OCI-M2 (cell line): Measurements from ENCODE around the gene CEP104.
"Not testable (repeated sequence)": the region's sequence is repeated elsewhere in the genome, so short reads cannot be mapped to it uniquely, and the experiment has no call there.

Experiments
- DNase-seq: peaks from one replicate; lab custom pipeline; 2025; ENCODE audit not compliant: unreplicated experiment; lab: John Stamatoyannopoulos, UW

CEP104 gene

DNA sequence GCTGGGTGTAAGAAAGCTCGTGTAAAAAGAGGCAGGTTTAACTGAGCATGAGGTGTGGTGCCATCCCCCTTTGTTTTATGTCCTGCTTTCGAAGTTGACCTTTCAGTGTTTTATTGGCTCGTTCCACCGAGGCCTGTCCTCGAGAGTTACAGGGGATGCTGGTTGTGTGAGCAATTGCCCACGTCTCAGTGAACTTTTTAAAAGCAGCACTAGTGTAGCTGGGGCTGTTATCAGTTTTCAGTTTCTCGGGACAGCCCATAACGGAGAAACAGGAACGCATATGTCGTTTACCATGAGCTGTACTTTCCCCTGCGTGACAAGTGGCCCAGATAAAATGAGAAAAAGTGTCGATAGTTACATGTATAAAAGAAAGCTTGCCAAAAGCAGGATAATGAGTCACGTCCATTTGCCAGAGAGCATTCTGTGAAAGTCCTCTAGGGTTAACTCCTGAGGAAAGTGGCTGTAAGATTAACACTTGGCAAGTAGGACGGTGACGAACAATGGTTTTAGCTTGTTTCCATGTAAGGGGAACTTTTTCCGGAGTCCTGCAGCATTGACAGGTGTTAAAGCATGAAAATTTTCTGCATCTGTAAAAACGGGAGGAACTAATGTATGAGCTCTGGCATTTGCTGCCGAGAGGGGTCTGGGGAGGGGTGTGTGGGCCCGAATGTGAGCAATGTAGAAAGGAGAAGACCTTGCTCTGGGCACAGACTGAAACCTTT lies 52.9 kb downstream of the CEP104 start:
- no peak for DNase-seq

DNA sequence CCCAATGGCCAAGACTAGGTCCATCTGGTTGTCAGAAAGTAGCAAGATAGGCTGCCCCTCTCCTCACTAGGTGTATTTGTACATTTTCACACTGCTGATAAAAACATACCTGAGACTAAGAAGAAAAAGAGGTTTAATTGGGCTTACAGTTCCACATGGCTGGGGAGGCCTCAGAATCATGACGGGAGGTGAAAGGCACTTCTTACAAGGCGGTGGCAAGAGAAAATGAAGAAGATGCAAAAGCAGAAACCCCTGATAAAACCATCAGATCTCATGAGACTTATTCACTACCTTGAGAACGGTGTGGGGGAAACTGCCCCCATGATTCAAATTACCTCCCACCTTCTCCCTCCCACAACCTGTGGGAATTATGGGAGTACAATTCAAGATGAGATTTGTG lies 56.2 kb downstream of the CEP104 start:
- not testable (repeated sequence) for DNase-seq

DNA sequence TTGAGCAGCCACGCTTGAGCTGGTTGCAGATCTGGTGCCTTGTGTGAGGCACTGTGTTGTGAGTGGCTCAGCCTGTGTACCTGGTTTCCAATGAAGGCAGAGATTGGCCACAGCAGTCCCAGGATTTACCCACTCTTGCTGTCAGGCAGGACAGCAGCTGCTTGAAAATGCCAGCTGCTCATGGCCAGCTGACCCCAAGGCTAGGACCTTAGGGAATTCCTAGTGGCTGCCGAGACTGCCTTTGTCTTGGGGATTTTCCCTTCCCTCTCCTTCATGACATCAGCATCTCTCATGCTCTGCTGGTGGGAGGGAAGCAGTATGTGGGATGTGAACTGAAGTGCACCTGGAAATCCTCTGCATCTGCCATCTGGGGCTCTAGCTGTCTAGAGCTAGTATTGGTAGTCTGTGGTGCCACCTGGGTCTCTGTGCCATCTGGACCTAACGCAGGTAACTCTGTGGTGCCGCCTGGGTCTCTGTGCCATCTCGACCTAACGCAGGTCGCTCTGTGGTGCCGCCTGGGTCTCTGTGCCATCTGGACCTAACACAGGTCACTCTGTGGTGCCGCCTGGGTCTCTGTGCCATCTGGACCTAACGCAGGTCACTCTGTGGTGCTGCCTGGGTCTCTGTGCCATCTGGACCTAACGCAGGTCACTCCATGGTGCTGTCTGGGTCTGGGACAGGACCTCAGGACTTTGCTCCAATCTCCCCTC lies 56.9 kb downstream of the CEP104 start:
- no peak for DNase-seq

DNA sequence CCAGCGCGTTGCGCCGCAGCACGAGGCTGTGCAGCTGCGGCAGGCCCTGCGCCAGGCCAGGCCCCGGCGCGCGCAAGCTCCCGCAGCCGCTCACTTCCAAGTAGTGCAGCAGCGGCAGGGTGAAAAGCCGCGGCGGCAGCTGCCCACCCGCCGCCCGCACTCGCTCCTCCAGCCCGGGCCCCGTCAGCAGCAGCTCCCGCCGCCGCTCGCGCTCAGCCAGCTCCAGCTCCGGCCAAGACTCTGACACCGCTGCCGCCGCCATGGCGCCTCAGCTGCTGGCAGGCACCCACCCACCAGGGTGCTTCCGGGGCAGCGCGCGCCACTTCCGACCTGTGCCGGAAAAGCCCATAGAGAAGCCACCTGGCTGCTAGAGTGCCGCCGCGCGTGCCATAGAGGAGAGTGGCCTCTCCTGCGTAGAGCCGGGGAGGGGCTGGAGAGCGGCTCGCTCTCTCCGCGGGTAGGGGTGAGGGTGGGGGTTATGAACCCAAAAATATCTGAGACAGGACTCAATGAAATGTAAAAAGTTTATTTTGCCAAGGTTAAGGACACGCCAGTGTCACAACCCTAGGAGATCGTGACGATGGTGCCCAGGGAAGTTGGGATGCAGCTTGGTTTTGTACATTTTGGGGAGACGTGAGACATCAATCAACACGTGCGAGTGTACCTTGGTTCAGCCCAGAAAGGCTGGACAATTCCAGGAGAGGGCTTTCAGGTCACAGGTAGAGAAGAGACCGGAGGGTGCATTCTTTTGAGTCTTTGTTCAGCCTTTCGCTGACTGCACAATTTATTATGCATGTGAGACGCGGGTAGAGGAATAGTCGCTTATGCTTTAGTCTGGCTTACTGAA lies 60.6 kb downstream of the CEP104 start, which contains the start of gene LRRC47:
Gene LRRC47 (minus strand): TSS at position 284 of the 847 bp plus-strand sequence. CDS start 22 bp downstream, at position 262.
- DNase-seq, result peak; percentile 66

DNA sequence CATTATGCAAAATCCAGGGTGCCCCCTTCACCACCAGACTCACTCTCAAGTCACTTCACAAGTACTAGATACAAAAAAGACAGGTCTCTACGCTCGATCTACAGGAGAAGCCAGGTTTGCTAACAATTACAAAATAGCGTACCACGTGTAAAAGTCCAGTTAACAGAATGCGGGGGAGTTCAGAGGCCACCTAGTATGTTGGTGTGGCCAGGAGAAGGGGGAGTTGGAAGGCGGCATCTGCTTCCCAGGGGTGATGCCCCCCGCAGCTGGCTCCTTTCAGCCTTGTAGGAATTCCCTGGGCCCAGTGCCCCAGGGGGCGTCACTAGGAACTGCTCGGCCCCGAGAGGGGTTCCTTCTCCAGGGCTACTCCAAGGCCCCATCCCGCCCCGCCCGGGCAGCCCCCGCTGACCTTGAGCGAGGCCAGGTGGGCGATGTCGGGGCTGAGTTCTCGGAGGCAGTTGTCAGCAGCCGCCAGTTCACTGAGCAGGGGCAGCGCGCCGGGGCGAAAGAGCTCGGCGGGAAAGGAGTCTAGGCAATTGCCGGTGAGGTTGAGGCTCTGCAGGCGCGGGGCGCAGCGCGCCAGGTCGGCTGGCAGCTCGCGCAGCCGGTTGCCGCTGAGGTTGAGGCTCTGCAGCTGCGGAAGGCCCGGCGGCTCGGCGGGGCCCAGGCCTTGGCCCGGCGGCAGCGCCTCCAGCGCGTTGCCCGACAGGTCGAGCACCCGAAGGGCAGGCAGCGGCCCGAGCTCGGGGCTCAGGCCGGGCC lies 61.4 kb downstream of the CEP104 start:
- DNase-seq, result no peak

DNA sequence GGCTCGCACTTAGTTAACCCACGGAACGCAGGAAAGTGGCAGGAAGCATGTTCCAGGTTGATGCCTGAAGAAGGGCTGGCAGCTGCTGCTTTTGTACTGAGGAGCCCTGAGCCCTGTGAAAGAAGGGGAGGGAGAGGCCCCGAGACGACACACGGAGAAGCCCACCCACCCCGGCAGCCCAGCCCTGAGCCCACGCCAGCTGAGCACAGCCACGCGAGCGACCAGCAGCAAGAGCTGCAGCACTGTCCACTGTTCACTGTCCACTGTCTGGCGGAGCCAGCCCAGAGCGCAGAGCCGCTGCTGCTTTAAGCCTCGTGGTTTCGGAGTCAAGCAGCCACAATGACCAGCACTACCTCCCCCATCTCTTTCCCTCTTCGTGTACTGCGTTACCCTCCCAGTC lies 66.1 kb downstream of the CEP104 start:
- DNase-seq, result no peak

DNA sequence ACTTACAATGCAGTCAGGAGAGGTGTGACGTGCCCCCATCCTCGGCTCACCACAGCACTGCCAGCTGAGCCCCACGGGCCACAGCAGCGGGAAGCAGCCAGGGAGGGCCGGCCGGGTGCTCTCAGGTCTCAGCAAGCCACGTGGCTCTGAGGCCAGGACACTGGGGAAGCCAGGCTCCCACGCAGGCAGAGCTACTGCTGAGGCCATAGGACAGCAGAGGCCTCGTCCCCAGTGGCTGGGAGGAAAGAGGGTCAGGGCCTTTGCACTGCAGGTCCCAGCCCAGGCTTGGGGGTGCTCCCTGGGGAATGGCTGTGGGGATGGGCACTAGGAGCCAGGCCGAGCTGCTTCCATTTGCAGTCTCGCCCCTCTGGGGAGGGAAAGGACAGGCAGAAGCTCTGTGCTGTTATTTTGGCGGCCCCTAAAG lies 66.5 kb downstream of the CEP104 start:
- DNase-seq, result no peak

DNA sequence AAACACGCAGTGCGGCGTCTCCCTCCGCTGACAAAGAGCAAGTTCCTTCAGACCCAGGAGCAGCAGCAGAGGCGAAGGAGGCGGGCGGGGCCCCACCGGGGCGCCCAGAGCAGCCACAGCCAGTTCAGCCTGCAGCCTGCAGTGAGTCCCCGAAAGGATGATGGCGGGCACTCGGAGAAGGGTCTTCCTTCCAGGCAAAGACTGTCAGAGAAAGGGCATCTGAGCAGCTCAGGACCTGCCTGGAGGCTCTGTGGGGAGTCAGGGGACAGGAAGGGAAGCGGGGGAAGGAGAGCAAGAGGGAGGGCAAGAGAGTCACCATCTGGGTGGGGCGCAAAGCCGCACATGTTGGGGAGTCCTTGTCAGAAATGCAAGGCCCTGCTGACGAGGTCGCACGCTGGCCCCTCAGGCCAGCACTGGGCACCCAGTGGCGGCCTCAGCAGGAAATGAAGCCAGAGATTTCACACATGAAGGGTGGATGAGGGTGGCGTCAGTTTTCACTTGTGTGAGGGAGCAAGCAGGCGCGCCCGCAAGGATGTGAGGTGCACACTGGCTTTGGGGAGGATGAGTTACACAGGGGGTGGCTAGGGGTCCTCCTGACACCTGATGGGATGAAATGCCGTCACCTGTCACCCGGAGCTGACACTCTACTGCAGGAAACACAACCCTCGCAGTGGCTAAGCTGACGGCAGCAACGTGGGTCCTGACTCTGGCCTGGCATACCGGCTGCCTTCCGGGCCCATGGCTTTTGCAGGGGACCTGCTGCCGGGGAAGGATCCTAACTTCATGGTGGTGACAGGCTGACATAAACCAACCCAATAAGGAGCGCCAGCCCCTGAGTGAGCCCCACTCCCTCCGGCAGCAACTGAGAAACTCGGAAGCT lies 67.3 kb downstream of the CEP104 start:
- no peak for DNase-seq

DNA sequence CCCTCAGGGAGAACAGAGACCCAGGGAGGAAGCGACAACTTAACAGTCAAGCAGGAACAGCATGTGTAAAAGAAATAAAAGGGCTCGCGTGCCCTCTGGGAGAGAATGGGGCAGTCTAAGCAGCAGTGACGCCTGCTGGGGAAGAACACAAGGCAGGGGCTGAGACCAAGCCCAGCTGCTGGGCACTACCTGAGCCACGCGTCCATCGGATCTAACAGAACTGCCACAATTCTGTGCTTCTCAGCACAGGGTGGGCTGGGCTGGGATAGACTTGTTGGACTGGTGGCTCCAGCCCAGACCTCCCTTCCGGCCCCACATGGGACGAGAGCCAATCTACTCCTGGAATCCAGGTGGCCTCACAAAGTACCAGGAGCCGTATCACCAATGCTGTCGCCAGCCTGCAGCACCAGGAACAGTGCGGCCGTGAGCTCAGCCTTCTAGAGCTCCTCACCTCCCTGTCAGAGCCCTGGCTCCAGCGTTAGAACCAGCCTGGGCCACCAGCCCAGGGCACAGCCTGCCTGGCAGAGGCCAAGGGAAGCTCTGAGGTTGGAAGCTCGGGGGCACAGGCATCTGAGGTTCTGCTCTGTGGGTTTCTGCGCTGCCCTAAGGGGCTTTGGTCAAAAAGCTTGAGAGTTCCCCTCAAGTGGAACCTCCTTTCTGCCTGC lies 68.1 kb downstream of the CEP104 start:
- DNase-seq, result no peak

DNA sequence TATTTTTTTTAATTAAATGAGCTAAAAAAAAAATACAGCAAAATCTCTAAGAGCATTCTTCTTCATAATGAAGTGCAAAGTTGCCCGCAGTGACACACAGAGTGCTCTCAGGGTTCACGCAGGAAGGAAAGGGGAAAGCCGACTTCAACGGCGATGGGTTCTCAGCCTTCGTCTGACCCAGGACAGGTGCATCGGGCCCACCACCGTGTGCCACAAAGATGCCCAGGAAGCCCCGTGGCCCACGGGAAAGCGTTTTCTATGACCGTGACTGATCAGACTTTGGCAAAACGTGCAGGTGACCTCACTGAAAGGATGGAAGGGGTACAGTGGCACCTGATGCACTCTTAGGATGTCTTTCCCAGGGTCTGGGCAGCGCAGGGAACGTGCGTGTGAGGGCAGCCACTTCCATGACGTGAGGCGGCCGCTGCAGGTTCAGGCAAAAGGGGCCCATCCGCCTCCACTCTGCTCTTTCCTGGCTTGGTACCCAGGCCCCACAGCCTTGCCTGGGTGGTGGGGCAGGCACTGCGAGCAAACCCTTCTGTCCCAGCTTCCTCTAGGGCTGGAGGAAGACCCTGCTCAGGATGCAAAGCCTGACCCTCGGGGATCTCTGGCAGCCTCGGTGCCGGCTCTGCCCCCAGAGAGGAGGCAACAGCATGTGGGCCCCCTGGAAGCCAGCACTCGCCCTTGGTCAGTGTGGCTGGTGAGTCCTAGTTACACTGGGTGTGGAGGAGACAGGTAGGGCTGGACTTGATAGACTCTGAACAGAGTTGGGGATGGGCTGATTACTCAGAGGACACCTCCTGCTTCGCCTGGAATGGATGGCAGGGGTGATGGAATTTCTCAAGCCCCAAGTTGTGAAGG lies 69.0 kb downstream of the CEP104 start:
- DNase-seq, result no peak

DNA sequence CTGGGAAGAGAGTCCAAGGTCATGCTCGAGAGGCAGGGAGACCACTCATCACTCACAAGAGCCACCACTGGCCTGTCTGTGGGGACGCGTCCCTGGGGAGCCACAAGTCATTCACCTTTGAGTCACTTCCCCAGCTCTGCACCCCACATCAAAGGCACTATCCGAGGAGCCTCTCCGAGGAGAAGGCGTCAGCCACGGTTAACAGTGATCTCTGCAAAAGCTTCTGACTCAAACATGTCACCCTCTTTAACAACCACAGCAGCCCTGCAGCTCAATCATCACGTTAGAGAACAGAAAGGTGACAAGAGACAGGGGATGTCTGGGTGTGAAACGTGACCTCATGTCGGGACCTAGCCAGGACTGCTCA lies 69.7 kb downstream of the CEP104 start:
- no peak for DNase-seq

DNA sequence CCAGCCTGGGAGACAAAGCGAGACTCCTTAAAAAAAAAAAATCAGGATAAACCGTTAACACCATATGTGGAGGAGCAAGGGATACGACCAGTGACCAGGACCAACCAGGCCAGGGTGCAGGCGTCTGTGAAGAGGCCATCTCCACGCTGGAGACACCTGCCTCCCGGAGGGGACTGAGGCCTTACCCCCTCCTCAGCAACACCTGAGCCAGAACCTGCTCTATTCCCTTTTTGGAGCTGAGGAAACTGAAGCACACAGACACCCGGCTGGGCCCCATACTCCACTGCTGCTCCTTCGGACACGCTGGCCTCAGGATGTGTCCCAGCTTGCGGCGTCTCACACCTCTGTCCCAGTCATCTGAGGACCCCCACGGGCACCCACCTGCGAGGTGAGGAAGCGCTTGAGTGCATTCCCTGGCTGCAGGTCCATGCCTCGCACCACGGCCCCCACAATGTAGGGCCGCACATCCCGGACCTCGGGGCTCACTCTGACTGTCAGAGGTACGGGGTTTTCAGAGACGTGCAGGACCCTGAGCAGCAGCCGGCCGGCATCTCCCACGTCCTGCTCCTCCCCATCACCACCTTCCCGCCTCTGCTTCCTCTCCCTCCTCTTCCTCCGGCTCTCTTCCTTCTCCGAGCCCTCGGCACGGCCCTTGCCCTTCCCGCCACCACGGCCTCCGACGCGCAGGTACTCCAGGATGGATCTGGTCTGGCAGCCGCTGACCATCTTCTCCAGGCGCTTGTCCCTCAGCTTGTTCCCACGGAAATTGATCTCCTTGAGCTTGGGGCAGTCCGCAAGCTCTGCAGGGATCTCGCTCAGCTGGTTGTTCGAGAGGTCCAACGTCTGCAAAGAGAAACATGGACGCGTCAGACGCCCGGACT lies 70.3 kb downstream of the CEP104 start:
- DNase-seq, result no peak

DNA sequence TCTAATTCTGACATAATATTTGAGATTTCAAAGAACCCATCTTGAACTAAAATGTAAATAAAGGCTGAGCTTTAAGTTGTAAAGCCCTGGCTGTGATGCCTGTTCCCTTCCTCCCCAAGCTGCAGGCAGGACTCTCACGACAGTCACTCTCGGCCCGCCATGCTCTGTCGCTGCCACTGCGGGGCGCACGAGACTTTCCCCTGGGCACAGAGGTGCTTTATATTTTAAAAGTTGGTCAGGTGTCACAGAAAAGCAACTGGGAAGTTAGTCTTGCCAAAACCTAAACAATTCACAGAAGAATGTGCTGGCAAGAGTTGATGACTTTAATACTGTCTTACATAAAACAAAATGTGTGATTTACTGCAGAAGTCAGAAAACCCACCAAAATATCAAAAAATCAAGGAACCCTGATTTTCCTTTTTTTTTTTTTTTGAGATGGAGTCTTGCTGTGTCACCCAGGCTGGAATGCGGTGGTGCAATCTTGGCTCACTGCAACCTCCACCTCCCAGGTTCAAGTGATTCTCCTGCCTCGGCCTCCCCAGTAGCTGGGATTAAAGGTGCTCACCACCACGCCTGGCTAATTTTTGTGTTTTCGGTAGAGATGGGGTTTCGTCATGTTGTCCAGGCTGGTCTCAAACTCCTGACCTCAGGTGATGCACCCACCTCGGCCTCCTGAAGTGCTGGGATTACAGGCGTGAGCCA lies 71.4 kb downstream of the CEP104 start:
- no peak for DNase-seq

DNA sequence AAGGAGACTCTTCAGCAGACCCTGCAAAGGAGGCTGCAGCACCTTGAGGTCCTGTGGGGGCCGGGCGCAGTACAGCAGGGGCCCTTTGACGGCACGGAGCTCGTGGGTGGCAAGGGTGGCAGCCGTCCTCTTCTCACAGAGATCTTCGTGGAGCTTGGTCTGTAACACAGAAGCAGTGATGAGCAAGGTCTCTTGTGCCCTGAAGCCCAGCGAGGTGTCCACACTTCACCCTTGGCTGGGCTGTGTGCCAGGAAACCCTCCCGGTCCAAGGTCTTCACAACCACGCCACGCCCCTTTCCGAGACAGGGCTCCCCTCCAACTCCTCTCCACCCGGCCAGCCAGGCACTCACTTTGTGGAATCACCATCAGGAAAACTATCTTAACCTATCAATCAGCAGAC lies 72.0 kb downstream of the CEP104 start:
- no peak for DNase-seq

DNA sequence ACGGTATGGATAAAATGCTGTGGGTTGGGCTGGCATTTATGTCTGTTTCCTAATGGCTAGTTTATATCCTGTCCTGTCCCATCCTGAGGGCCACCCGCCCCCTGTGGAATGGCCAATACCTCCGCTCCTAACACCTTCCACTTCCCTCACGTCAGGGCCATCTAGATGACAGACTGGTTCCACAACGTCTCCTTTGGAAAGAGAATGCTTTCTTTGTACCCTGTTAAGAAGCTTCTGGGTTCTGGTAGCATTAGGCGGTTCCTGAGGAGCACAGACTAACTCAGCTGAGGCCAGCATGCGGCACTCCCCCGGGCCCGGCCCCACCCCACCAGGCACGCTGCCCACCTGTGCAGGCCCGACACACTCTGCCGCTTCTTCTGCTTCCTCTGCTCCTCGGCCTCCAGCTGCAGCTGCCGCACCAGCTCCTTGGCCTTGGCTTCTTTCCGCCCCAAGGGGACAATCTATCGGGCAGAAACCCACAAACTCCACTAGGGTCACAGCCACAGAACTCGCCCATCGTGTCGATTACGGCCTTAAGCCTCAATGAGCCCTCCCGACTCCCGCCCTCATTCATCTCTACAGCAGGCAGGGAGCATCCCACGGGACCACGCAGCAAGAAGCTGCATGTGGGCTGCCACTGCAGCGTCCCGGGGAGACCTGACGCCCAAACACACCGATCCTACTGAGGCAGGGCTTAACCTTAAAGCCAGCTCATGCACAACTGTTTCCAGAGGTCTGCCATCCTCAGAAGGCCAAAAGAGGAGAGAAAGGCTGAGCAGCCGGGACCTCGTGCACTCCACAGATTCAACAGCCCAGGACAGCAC lies 73.1 kb downstream of the CEP104 start:
- DNase-seq, result no peak

DNA sequence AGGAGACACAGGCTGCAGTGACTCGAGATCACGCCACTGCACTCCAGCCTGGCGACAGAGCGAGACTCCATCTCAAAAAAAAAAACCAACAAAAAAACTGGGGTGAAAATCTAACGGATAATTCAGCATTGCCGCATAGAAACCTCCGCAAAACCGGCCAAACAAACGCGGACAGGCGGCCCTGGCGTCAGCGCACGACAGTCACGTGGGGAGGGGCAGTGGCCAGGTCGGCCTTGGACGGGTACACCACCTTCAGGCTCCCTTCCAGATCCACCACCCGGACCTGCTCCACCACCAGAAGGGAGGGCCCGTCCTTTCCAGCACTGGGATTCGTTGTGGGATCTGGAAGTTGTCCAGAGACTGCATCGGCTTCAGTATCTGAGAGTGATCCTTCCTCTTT lies 76.1 kb downstream of the CEP104 start:
- no peak for DNase-seq
